HG02610 (cell line): Measurements from ENCODE around the gene PHC2.

Experiments used
- ATAC-seq: cut with Tn5 transposase; IDR thresholded peaks from one replicate; pipeline ENCODE4 v1.9.1; 2021; ENCODE audit warnings: mild to moderate bottlenecking, moderate library complexity; ENCODE audit not compliant: unreplicated experiment

The PHC2 gene

GRCh38 chr1:33337441-33337840 is 93.5 kb downstream of the PHC2 start:
- ATAC-seq = no peak

- no peak for ATAC-seq
Observed at GRCh38 chr1:33336580-33336979, 94.3 kb downstream of the PHC2 start.

GRCh38 chr1:33335020-33335419 is 95.9 kb downstream of the PHC2 start:
- no peak for ATAC-seq

- ATAC-seq = no peak
Observed at GRCh38 chr1:33334081-33334552, 96.8 kb downstream of the PHC2 start.

- ATAC-seq = no peak
Observed at GRCh38 chr1:33332881-33333280, 98.0 kb downstream of the PHC2 start.

- ATAC-seq = no peak
Observed at GRCh38 chr1:33332357-33332789, 98.5 kb downstream of the PHC2 start.

GRCh38 chr1:33331444-33332356 is 99.2 kb downstream of the PHC2 start:
- ATAC-seq = no peak

GRCh38 chr1:33330906-33331305 is 100.0 kb downstream of the PHC2 start:
- ATAC-seq = no peak

- no peak for ATAC-seq
Observed at GRCh38 chr1:33330361-33330890, 100.5 kb downstream of the PHC2 start.

- no peak for ATAC-seq
Observed at GRCh38 chr1:33329600-33330305, 101.1 kb downstream of the PHC2 start.

- ATAC-seq = no peak
Observed at GRCh38 chr1:33328817-33329216, 102.1 kb downstream of the PHC2 start.

- ATAC-seq = no peak
Observed at GRCh38 chr1:33327587-33328325, 103.1 kb downstream of the PHC2 start.

GRCh38 chr1:33326785-33327184 is 104.1 kb downstream of the PHC2 start:
- no peak for ATAC-seq

- ATAC-seq = no peak
Observed at GRCh38 chr1:33324677-33325575, 106.0 kb downstream of the PHC2 start.

GRCh38 chr1:33323663-33324477 is 107.0 kb downstream of the PHC2 start:
- no peak for ATAC-seq

GRCh38 chr1:33322870-33323585 is 107.9 kb downstream of the PHC2 start:
- no peak for ATAC-seq

- ATAC-seq = no peak
Observed at GRCh38 chr1:33322109-33322508, 108.8 kb downstream of the PHC2 start.

- ATAC-seq = no peak
Observed at GRCh38 chr1:33321178-33321577, 109.7 kb downstream of the PHC2 start.
